DOHH2 (cell line): ENCODE results near the gene PCBP3.

Experiments used
- H3F3A ChIP-seq: fragments of 200-600 bp; sonication (generic), shearing (Covaris generic); 2 replicates; pipeline ENCODE4 v1.6.0; 2016; ENCODE audit warnings: antibody characterized with exemption, mild to moderate bottlenecking; ENCODE audit not compliant: control insufficient read depth, insufficient read depth
- H3K27ac ChIP-seq: fragments of 200-600 bp; sonication (generic); 2 replicates; pipeline ENCODE4 v1.5.1; 2014; ENCODE audit warnings: low read depth, mild to moderate bottlenecking, low read length, moderate library complexity
- H3K27me3 ChIP-seq: fragments of 200-600 bp; sonication (generic); 2 replicates; pipeline ENCODE4 v1.6.1; 2014; ENCODE audit warnings: mild to moderate bottlenecking, low read length, mixed read lengths; ENCODE audit not compliant: control insufficient read depth
- H3K36me3 ChIP-seq: fragments of 200-600 bp; sonication (generic); 2 replicates; pipeline ENCODE4 v1.6.1; 2014; ENCODE audit warnings: mild to moderate bottlenecking, low read length, moderate library complexity, mixed read lengths; ENCODE audit not compliant: control insufficient read depth
- H3K4me1 ChIP-seq: fragments of 200-600 bp; sonication (generic); 2 replicates; pipeline ENCODE4 v1.6.1; 2014; ENCODE audit warnings: mild to moderate bottlenecking, low read length, mixed read lengths; ENCODE audit not compliant: control insufficient read depth
- H3K4me2 ChIP-seq: fragments of 200-600 bp; sonication (generic); 2 replicates; pipeline ENCODE4 v1.6.0; 2014; ENCODE audit warnings: mild to moderate bottlenecking, low read length, moderate library complexity
- H3K4me3 ChIP-seq: fragments of 200-600 bp; sonication (generic); 2 replicates; pipeline ENCODE4 v1.5.1; 2014; ENCODE audit warnings: mild to moderate bottlenecking, low read length, mixed read lengths
- H3K79me2 ChIP-seq: fragments of 200-600 bp; sonication (generic); 2 replicates; pipeline ENCODE4 v1.6.1; 2014; ENCODE audit warnings: mild to moderate bottlenecking, low read length, mixed read lengths; ENCODE audit not compliant: control insufficient read depth
- H3K9me2 ChIP-seq: fragments of 200-600 bp; sonication (generic); replicated peaks from 2 replicates; pipeline ENCODE4 v1.6.1; 2014; ENCODE audit warnings: mild to moderate bottlenecking, low read length, mixed read lengths; ENCODE audit not compliant: control insufficient read depth
- H3K9me3 ChIP-seq: fragments of 200-600 bp; sonication (generic); 2 replicates; pipeline ENCODE4 v1.6.1; 2014; ENCODE audit warnings: antibody characterized with exemption, low read length, mixed read lengths; ENCODE audit not compliant: control insufficient read depth, insufficient read depth
- H4K20me1 ChIP-seq: fragments of 200-600 bp; sonication (generic); 2 replicates; pipeline ENCODE4 v1.6.0; 2014; ENCODE audit warnings: low read depth, mild to moderate bottlenecking, antibody characterized with exemption, low read length, moderate library complexity; ENCODE audit not compliant: control insufficient read depth, insufficient read depth
- CTCF ChIP-seq: fragments of 200-600 bp; sonication (generic); IDR thresholded peaks from one replicate; pipeline ENCODE4 v1.5.1; 2014; ENCODE audit warnings: antibody characterized with exemption, mild to moderate bottlenecking, low read depth, low read length; ENCODE audit not compliant: poor library complexity, severe bottlenecking
- EZH2phosphoT487 ChIP-seq: fragments of 200-600 bp; sonication (generic); IDR thresholded peaks from 2 replicates; pipeline ENCODE4 v1.6.1; 2017; ENCODE audit warnings: borderline replicate concordance, mild to moderate bottlenecking, antibody characterized with exemption, low read length, moderate library complexity, mixed read lengths

Gene PCBP3

GRCh38 chr21:45826676-45827301 is 183.3 kb downstream of the PCBP3 start:
- H3K4me2 ChIP-seq, result no peak overlapping the region
- H3F3A ChIP-seq, result no peaks in the 10 kb centered on the region
- H3K9me2 ChIP-seq, result no peaks in the 10 kb centered on the region
- H3K27me3 ChIP-seq, result no peaks in the 10 kb centered on the region
- no peaks in the 10 kb centered on the region for H3K9me3 ChIP-seq
- TF ChIP-seq EZH2phosphoT487 (no peak), CTCF (no peak)
- H3K79me2 ChIP-seq, result no peaks in the 10 kb centered on the region
- no peaks in the 10 kb centered on the region for H3K36me3 ChIP-seq
- H3K4me1 ChIP-seq, result no peaks in the 10 kb centered on the region
- no peaks in the 10 kb centered on the region for H4K20me1 ChIP-seq
- H3K4me3 ChIP-seq, result no peak overlapping the region
- no peak overlapping the region for H3K27ac ChIP-seq

- TF ChIP-seq EZH2phosphoT487 (no peak), CTCF (no peak)
- Histone ChIP-seq H3K4me3 (no peak overlapping the region), H3K79me2 (no peaks in the 10 kb centered on the region), H3K4me2 (no peak overlapping the region), H3K27ac (no peak overlapping the region), H3K4me1 (no peaks in the 10 kb centered on the region), H3K9me3 (no peaks in the 10 kb centered on the region), H3F3A (no peaks in the 10 kb centered on the region), H3K27me3 (no peaks in the 10 kb centered on the region), H3K9me2 (no peaks in the 10 kb centered on the region), H4K20me1 (no peaks in the 10 kb centered on the region), H3K36me3 (no peaks in the 10 kb centered on the region)
Measured at GRCh38 chr21:45827302-45827692, 183.8 kb downstream of the PCBP3 start.

DNA sequence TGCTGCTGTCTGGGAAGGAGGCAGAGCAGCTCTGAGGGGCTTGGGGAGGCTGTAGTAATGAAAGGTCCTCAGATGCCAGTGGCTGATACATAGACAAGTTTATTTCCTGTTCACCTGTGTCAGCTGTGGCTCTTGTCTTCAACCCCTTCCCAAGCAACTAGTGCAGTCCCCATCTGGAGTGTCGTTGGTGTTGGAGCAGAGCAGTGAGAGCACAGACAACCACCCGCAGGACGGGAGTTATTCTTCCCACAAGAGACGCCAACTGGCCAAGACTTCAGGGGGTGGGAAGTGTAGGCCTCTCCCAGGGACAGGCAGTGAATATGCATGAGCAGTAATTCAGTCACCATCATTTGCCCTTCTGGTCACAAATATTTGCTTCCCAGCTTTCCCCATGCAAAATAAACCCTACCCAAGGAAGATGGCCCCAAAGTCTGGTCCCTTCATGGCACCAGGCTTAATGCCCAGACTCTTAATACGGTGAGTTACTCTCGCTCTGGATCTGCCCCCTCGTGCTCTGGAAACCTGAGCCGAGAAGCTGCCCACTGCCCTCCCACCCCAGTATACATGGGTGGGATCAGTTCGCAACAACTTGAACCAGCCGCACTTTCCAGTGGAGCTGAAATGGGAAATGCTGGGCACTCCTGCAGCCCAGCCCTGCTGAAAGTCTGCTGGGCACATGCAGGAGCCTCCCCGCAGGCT is 184.5 kb downstream of the PCBP3 start:
- H3K4me1 ChIP-seq, result no peaks in the 10 kb centered on the region
- H3K36me3 ChIP-seq, result no peaks in the 10 kb centered on the region
- no peak overlapping the region for H3K4me3 ChIP-seq
- no peaks in the 10 kb centered on the region for H3K9me2 ChIP-seq
- H3K27me3 ChIP-seq, result no peaks in the 10 kb centered on the region
- no peaks in the 10 kb centered on the region for H3F3A ChIP-seq
- H3K9me3 ChIP-seq, result no peaks in the 10 kb centered on the region
- H3K4me2 ChIP-seq, result no peak overlapping the region
- TF ChIP-seq EZH2phosphoT487, result no peak
- no peak for TF ChIP-seq CTCF
- H3K27ac ChIP-seq, result no peak overlapping the region
- no peaks in the 10 kb centered on the region for H3K79me2 ChIP-seq
- no peaks in the 10 kb centered on the region for H4K20me1 ChIP-seq
